Measurements from ENCODE around the gene METTL21A.

DNA sequence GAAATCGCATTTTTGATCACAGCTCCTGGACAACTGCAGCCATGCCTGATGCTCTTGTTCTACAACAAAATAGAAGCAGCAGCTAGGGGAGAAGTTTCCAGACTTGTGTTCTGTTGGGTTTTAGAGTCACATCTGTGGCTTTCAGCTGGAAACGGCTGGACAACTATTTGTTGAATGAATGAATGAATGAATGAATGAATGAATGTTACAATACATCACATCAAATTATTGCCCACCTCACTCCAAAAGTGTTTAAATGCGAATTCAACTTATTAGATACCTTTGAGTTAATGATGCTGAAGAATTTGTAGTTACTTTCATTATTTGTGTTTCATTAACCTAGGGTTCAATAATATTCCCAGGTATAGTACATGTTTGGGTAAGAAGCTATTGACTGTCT lies 8.5 kb upstream of the METTL21A start:
- TF ChIP-seq, protein P1, sequence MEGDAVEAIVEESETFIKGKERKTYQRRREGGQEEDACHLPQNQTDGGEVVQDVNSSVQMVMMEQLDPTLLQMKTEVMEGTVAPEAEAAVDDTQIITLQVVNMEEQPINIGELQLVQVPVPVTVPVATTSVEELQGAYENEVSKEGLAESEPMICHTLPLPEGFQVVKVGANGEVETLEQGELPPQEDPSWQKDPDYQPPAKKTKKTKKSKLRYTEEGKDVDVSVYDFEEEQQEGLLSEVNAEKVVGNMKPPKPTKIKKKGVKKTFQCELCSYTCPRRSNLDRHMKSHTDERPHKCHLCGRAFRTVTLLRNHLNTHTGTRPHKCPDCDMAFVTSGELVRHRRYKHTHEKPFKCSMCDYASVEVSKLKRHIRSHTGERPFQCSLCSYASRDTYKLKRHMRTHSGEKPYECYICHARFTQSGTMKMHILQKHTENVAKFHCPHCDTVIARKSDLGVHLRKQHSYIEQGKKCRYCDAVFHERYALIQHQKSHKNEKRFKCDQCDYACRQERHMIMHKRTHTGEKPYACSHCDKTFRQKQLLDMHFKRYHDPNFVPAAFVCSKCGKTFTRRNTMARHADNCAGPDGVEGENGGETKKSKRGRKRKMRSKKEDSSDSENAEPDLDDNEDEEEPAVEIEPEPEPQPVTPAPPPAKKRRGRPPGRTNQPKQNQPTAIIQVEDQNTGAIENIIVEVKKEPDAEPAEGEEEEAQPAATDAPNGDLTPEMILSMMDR (IDR thresholded peaks at IDR 0.05) = no peak
- TF ChIP-seq POLR2A (IDR thresholded peaks at IDR 0.05) (no peak), POLR2AphosphoS5 (IDR thresholded peaks at IDR 0.05) (no peak), EP300 (IDR thresholded peaks at IDR 0.05) (no peak)

All from upper lobe of left lung (tissue), 4 donors.